Body of pancreas (tissue), 4 donors: ENCODE data around the gene ZNF578.

Experiments used
- CTCF ChIP-seq, 7 experiments: fragments of 450-650 bp in 4 of 7; fragments of 200-600 bp in 3 of 7; sonication (generic) in 3 of 7; IDR thresholded peaks; one replicate each; pipeline ENCODE4 v1.5.1; 2016 to 2019; ENCODE audit warnings: antibody characterized with exemption in 7 of 7
- POLR2A ChIP-seq, 3 donors: fragments of 450-650 bp; IDR thresholded peaks; one replicate each; pipeline ENCODE4 v1.6.1; 2016; ENCODE audit warnings: antibody characterized with exemption in 3 of 3, mild to moderate bottlenecking in 2 of 3

- no peak for TF ChIP-seq CTCF (IDR thresholded peaks at IDR 0.05)
- no peak for TF ChIP-seq POLR2A (IDR thresholded peaks at IDR 0.05)
Measured at GRCh38 chr19:52554216-52554971, 101.0 kb downstream of the ZNF578 start.
